Mucosa of rectum (tissue), 2 donors: ENCODE data around the gene BCL11A.

Source experiments
- H3K27ac ChIP-seq, 2 donors: one replicate each; pipeline ENCODE4 v1.7.0; 2013; ENCODE audit warnings: inconsistent platforms in 2 of 2, low read depth in 2 of 2, low read length in 2 of 2
- H3K27me3 ChIP-seq, 2 donors: one replicate each; pipeline ENCODE4 v1.7.0; 2013; ENCODE audit warnings: low read length in 2 of 2; ENCODE audit not compliant: control insufficient read depth in 2 of 2, insufficient read depth in 2 of 2
- H3K36me3 ChIP-seq, 2 donors: one replicate each; pipeline ENCODE4 v1.7.0; 2013; ENCODE audit warnings: low read length in 2 of 2; ENCODE audit not compliant: control insufficient read depth in 2 of 2, insufficient read depth in 2 of 2
- H3K4me1 ChIP-seq, 2 donors: one replicate each; pipeline ENCODE4 v1.7.0; 2013; ENCODE audit warnings: low read length in 2 of 2, mild to moderate bottlenecking in 1 of 2; ENCODE audit not compliant: control insufficient read depth in 2 of 2, insufficient read depth in 2 of 2
- H3K4me3 ChIP-seq, 2 donors: one replicate each; pipeline ENCODE4 v1.7.0; 2013; ENCODE audit warnings: low read length in 2 of 2
- H3K9ac ChIP-seq, 2 donors: one replicate each; pipeline ENCODE4 v1.7.0; 2013; ENCODE audit warnings: low read length in 2 of 2, low read depth in 1 of 2, mild to moderate bottlenecking in 1 of 2
- H3K9me3 ChIP-seq, 2 donors: one replicate each; pipeline ENCODE4 v1.7.0; 2013; ENCODE audit warnings: low read length in 2 of 2; ENCODE audit not compliant: control insufficient read depth in 2 of 2
- donor health status: healthy.
- donor health status: Normal muscosa, but diverticular disease.

Gene BCL11A

DNA sequence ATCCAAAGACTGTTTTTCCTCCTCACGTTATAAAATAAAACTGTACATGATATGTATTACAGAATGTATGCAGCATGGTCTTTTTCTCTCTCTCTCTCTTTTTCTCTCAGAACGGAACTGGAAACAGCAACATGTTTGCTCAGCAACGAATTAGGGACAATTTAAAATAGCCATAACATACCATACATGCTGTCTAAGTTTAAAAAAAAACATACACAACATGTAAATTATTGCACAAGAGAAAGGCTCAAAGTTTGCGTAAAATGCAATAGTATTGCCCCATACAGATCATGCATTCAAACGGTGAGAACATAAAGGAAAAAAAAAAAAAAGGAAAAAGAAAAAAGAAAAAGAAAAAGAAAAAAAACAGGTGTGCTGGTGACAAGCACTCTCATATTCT, 93.6 kb downstream of the BCL11A start:
- Histone ChIP-seq H3K4me1 (no peaks in the 10 kb centered on the region), H3K9ac (no peak overlapping the region), H3K4me3 (no peak overlapping the region), H3K9me3 (no peaks in the 10 kb centered on the region), H3K27me3 (no peaks in the 10 kb centered on the region), H3K27ac (no peak overlapping the region), H3K36me3 (peaks cover 5 to 7% of the 10 kb centered on the region in 2 donors)

DNA sequence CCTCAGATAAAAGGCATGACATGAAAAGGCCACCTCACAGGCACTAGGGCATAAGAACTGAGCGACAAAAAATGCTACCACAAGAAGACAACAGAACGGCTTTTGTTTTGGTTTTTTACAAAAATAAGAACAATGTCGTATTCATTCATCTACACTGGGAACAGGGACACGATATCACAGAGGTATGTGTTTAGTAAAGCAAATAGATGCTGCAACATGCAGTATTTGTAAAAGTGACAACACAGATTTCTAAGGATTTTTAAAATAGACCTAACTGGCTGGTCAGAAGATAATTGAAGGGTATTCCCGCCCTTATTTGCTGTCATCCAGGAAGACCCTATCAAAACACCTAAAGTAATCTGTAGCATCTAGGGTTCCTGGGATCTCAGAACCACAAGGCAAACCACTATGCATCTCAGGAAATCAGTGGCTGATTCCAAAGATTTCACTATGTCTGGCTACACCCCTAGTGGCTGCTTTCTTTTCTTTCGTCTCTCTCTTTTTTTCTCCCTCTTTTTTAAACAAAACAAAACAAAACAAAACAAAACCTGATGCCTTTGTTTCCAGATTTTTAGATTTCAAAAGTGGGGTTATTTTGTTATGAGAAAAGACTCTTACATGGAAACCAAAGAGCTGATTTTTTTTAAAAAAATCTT, 97.2 kb downstream of the BCL11A start:
- Histone ChIP-seq H3K36me3 (peaks cover 1 to 3% of the 10 kb centered on the region in 2 donors), H3K9ac (no peak overlapping the region), H3K27ac (no peak overlapping the region), H3K4me1 (no peaks in the 10 kb centered on the region), H3K9me3 (no peaks in the 10 kb centered on the region), H3K27me3 (no peaks in the 10 kb centered on the region), H3K4me3 (no peak overlapping the region)

DNA sequence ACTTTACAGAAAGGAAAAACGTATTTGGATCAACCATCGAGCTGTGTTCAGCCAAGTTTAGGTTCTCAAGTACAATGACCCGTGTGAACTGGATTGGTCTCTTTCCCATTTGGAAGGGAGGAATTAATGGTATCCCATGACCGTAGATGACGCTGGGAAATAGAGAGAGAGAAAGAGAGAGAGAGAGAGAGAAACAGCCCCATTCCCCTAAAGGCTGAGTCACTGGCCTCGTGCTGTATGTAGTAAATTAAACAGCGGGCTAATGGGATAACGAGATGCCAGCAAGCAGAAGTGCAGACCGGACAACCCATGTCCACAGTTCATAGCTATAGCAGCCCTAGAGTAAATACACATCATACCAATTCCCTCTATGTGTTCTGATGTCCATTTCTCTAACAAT, 99.6 kb downstream of the BCL11A start:
- no peak overlapping the region for H3K27ac ChIP-seq
- no peaks in the 10 kb centered on the region for H3K36me3 ChIP-seq
- H3K9me3 ChIP-seq = no peaks in the 10 kb centered on the region
- no peak overlapping the region for H3K4me3 ChIP-seq
- H3K27me3 ChIP-seq = no peaks in the 10 kb centered on the region
- no peak overlapping the region for H3K9ac ChIP-seq
- H3K4me1 ChIP-seq = no peaks in the 10 kb centered on the region

DNA sequence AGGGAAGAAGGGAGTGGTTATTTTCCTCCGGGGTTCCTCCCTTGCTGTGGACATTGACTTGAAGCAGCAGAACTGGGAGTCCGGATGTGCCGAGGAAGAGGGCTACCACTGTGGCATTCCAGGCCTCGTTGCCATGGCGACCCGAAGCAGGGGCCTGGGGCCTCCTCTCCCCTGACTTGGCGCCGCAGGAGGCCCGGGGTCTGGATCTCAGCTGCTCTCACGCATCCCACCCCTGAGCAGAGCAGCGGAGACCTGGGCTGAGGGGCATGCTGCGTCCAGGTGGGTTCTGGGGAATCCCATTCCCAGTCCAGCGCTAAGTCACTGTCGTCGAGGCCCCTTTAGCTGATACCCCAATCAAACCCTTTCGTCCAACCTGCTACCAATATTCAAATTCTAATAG, 100.2 kb downstream of the BCL11A start:
- no peak overlapping the region for H3K27ac ChIP-seq

DNA sequence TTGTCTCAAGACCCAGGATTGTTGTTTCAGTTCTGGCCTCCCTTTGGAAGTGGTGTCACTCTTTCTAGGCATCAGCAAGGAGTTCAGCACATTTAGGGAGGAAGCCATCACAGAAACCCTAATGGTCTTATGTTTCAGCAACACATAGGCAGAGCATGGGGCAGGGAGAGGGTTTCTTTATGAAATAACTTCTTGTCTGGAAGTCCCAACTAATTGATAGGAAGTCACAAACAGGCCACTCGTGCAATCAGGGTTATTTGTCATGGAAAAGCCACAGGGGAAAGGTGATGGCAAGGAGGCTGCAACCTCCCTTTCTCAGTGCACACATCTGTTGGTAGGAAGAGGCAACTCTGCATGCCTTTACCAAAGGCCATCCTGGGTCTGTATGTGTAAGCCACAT, 103.0 kb downstream of the BCL11A start:
- Histone ChIP-seq H3K36me3 (no peaks in the 10 kb centered on the region), H3K27ac (no peak overlapping the region), H3K4me1 (no peaks in the 10 kb centered on the region), H3K27me3 (no peaks in the 10 kb centered on the region), H3K9me3 (no peaks in the 10 kb centered on the region), H3K4me3 (no peak overlapping the region), H3K9ac (no peak overlapping the region)

More for the DNA sequence above, 100.2 kb downstream of the BCL11A start:
- no peaks in the 10 kb centered on the region for H3K9me3 ChIP-seq
- H3K4me1 ChIP-seq = no peaks in the 10 kb centered on the region
- no peaks in the 10 kb centered on the region for H3K36me3 ChIP-seq
- H3K27me3 ChIP-seq = no peaks in the 10 kb centered on the region
- H3K4me3 ChIP-seq = no peak overlapping the region
- no peak overlapping the region for H3K9ac ChIP-seq

DNA sequence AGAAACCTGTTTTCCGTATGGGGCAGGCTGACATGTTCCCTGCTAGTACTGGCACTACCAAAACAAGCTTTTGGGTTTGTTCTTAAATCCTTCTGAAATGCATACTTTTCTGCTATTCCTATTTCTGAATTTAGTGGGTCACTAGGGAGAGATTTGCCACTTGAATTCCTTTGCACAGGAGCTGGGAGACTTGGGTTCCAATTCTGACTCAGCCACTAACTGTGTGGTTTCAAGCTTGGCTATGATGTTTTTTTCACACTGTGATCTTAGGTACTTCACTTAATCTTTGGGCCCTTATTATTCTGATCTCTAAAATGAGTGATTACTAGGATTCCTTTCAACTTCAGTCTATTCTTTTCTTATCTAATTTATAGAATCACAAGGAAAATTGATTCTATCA, 105.5 kb downstream of the BCL11A start:
- Histone ChIP-seq H3K9ac (no peak overlapping the region), H3K27me3 (no peaks in the 10 kb centered on the region), H3K4me1 (no peaks in the 10 kb centered on the region), H3K9me3 (no peaks in the 10 kb centered on the region), H3K36me3 (no peaks in the 10 kb centered on the region), H3K27ac (no peak overlapping the region), H3K4me3 (no peak overlapping the region)

DNA sequence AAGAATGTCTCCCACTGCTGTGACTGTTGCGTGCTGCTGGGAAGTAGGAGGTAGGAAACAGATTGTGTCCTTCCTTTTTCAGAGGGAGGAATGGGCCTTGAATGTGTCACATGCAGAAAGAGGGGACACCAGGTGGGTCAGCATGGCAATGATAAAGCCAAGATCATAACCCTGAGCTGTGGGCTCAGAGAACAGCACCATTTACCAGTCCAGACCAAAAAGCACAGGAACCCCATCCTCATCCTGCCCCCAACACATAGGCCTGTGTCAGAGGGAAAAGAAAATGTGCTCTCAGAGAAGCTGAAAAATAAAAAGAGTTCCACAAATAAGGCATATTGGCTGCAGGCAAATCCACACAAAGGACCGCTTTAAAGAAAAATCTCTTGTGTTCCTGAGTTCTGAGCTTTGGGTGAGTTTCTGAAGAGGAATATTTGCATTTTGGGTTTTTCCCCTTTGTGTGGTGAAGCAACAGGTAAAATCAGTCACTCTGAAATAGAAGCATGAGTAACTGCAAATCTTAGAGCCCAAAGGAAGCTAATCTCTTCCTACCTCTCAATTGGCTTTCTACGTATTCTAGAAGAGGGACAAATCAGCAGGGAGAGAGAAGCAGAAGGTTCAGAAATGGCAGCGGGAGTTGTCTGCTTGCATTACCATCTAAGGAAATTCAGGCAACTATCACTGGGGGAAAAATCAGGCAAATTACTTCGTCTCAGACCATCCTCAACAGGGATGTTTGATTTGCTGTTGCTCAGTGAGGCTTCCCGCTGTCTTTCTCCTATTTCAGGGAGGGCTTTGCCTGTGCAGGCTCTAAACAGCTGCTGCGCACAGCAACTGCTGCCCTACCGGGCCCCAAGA, 106.8 kb downstream of the BCL11A start:
- H3K4me3 ChIP-seq = no peak overlapping the region
- no peaks in the 10 kb centered on the region for H3K4me1 ChIP-seq
- no peaks in the 10 kb centered on the region for H3K27me3 ChIP-seq
- H3K9ac ChIP-seq = no peak overlapping the region
- no peaks in the 10 kb centered on the region for H3K36me3 ChIP-seq
- H3K9me3 ChIP-seq = no peaks in the 10 kb centered on the region
- no peak overlapping the region for H3K27ac ChIP-seq

DNA sequence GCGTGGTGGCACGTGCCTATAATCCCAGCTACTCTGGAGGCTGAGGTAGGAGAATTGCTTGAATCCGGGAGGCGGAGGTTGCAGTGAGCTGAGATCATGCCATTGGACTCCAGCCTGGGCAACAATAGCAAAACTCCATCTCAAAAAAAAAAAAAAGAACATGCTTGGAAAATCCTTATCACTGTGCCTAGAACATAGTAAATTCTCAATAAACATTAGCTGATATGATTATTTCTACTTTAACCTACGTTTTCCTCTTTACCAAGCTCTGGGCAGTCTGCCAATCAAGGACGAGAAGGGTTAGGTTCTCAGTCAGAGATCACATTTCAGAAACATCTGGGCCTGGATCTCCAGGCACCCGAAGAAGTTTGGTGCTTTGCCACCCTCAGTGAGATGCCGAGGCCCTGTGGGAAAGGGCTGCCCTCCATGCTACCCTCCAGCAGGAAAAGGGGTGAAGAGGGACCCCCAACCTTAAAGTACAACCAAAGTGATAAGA, 107.7 kb downstream of the BCL11A start:
- Histone ChIP-seq H3K4me3 (no peak overlapping the region), H3K36me3 (no peaks in the 10 kb centered on the region), H3K27me3 (no peaks in the 10 kb centered on the region), H3K4me1 (no peaks in the 10 kb centered on the region), H3K27ac (no peak overlapping the region), H3K9me3 (no peaks in the 10 kb centered on the region), H3K9ac (no peak overlapping the region)

DNA sequence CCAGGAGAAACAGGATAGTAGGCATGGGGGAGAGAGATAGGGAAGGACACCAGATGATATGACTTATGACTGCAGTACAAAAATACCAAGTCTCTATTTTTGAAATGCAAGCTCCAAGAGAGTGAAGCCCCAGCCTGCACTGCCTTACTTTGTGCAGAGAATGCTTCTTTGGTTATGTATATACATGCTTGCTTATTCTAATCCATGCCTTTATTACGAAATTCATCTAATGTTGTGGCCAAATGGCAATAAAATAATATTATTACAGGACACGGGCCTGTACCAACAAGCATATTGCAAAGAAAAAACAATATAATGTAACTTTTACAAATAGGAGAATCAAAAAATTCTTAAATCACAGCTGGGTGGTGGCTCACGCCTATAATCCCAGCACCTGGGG, 110.8 kb downstream of the BCL11A start:
- Histone ChIP-seq H3K4me3 (no peak overlapping the region), H3K9ac (no peak overlapping the region), H3K4me1 (peaks cover 0 to 4% of the 10 kb centered on the region in 2 donors), H3K27me3 (no peaks in the 10 kb centered on the region), H3K36me3 (no peaks in the 10 kb centered on the region), H3K27ac (no peak overlapping the region), H3K9me3 (no peaks in the 10 kb centered on the region)

DNA sequence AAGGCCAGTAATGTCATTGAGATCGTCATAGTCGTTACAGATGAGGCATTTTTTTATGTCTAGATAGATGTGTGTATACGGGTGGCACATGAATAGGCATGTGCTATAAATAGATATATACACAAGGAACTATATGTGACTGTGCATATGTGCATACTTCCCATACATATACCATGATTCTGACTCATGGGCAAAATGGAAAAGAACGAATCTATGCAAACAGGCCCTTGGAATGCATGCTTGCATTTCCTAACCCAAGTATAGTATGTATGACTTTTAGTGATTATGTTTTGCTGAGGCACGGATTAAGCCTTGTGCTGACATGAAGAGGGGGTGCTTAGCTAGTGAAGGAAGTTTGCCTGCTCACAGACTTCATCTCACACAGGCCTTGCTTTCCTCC, 111.7 kb downstream of the BCL11A start:
- peaks cover 0 to 4% of the 10 kb centered on the region in 2 donors for H3K4me1 ChIP-seq
- H3K4me3 ChIP-seq = no peak overlapping the region
- H3K36me3 ChIP-seq = no peaks in the 10 kb centered on the region
- no peak overlapping the region for H3K9ac ChIP-seq
- no peaks in the 10 kb centered on the region for H3K9me3 ChIP-seq
- H3K27me3 ChIP-seq = no peaks in the 10 kb centered on the region
- no peak overlapping the region for H3K27ac ChIP-seq
